OCI-LY1 (cell line): ENCODE measurements around the gene USP25.

Experiments
- H2AFZ ChIP-seq: fragments of 200-600 bp; sonication (generic), shearing (Covaris generic); 2 replicates; pipeline ENCODE4 v1.6.0; 2014; ENCODE audit warnings: antibody characterized with exemption, mild to moderate bottlenecking, low read length
- H3F3A ChIP-seq: fragments of 200-600 bp; sonication (generic), shearing (Covaris generic); 2 replicates; pipeline ENCODE4 v1.6.0; 2014; ENCODE audit warnings: mild to moderate bottlenecking, antibody characterized with exemption, low read length, moderate library complexity; ENCODE audit not compliant: insufficient read depth
- H3K27ac ChIP-seq: fragments of 200-600 bp; sonication (generic); 2 replicates; pipeline ENCODE4 v1.5.1; 2014; ENCODE audit warnings: low read length, mixed run types, mild to moderate bottlenecking, low read depth; ENCODE audit not compliant: poor library complexity, severe bottlenecking
- H3K27me3 ChIP-seq: fragments of 200-600 bp; sonication (generic); 2 replicates; pipeline ENCODE4 v1.6.0; 2014; ENCODE audit warnings: antibody characterized with exemption, mild to moderate bottlenecking, low read length, moderate library complexity; ENCODE audit not compliant: insufficient read depth
- H3K36me3 ChIP-seq: fragments of 200-600 bp; sonication (generic); 2 replicates; pipeline ENCODE4 v1.6.1; 2014; ENCODE audit warnings: mild to moderate bottlenecking, antibody characterized with exemption, low read length, moderate library complexity, mixed read lengths; ENCODE audit not compliant: insufficient read depth
- H3K4me1 ChIP-seq: fragments of 200-600 bp; sonication (generic); 2 replicates; pipeline ENCODE4 v1.5.1; 2014; ENCODE audit warnings: mild to moderate bottlenecking, low read length, moderate library complexity; ENCODE audit not compliant: insufficient read depth, severe bottlenecking
- H3K4me2 ChIP-seq: fragments of 200-600 bp; sonication (generic), shearing (Covaris generic); 2 replicates; pipeline ENCODE4 v1.6.1; 2014; ENCODE audit warnings: low read length
- H3K4me3 ChIP-seq: fragments of 200-600 bp; sonication (generic); 2 replicates; pipeline ENCODE4 v1.5.1; 2014; ENCODE audit warnings: low read length, low read depth, mild to moderate bottlenecking, mixed read lengths; ENCODE audit not compliant: poor library complexity, severe bottlenecking
- H3K79me2 ChIP-seq: fragments of 200-600 bp; shearing (Covaris generic); 2 replicates; pipeline ENCODE4 v1.6.1; 2016; ENCODE audit warnings: mixed run types, low read length, mixed read lengths; ENCODE audit not compliant: insufficient read depth
- H3K9ac ChIP-seq: fragments of 200-600 bp; sonication (generic), shearing (Covaris generic); 2 replicates; pipeline ENCODE4 v1.6.1; 2014; ENCODE audit warnings: mild to moderate bottlenecking, low read length, mixed read lengths
- H3K9me2 ChIP-seq: fragments of 200-600 bp; sonication (generic), shearing (Covaris generic); 2 replicates; pipeline ENCODE4 v1.6.1; 2014; ENCODE audit warnings: low read depth, mild to moderate bottlenecking, low read length, mixed read lengths
- H3K9me3 ChIP-seq: fragments of 200-600 bp; shearing (Covaris generic); 2 replicates; pipeline ENCODE4 v1.6.1; 2014; ENCODE audit warnings: low read length, mixed read lengths
- H4K20me1 ChIP-seq: fragments of 200-600 bp; sonication (generic), shearing (Covaris generic); 2 replicates; pipeline ENCODE4 v1.6.0; 2016; ENCODE audit warnings: mild to moderate bottlenecking, low read length; ENCODE audit not compliant: insufficient read depth
- CTCF ChIP-seq: fragments of 200-600 bp; sonication (generic), shearing (Covaris generic); IDR thresholded peaks from 2 replicates; pipeline ENCODE4 v1.5.1; 2017; ENCODE audit warnings: mild to moderate bottlenecking, antibody characterized with exemption, low read length, moderate library complexity, mixed read lengths
- EZH2 ChIP-seq: fragments of 200-600 bp; sonication (generic), shearing (Covaris generic); IDR thresholded peaks from 2 replicates; pipeline ENCODE4 v1.8.0; 2017; ENCODE audit warnings: borderline replicate concordance, mixed run types, mild to moderate bottlenecking, antibody characterized with exemption, low read length, moderate library complexity, mixed read lengths

The USP25 gene

GRCh38 chr21:15804247-15805005, 74.6 kb downstream of the USP25 start:
- H2AFZ ChIP-seq, result no peak overlapping the region
- no peak overlapping the region for H3K9ac ChIP-seq
- H3K4me3 ChIP-seq, result no peak overlapping the region
- H3K27ac ChIP-seq, result no peak overlapping the region
- TF ChIP-seq CTCF (no peak), EZH2 (no peak)
- no peaks in the 10 kb centered on the region for H3K9me3 ChIP-seq
- no peaks in the 10 kb centered on the region for H3K79me2 ChIP-seq
- no peaks in the 10 kb centered on the region for H3K27me3 ChIP-seq
- H4K20me1 ChIP-seq, result no peaks in the 10 kb centered on the region; the same call in 1 of the 2 replicates
- H3K36me3 ChIP-seq, result peaks cover 18% of the 10 kb centered on the region
- no peak overlapping the region for H3K4me2 ChIP-seq
- H3K4me1 ChIP-seq, result no peaks in the 10 kb centered on the region
- no peaks in the 10 kb centered on the region for H3F3A ChIP-seq
- no peaks in the 10 kb centered on the region for H3K9me2 ChIP-seq

- Histone ChIP-seq H3K9me3 (no peaks in the 10 kb centered on the region), H3K27ac (no peak overlapping the region), H4K20me1 (no peaks in the 10 kb centered on the region), H3K4me3 (no peak overlapping the region), H3K9ac (no peak overlapping the region), H3K9me2 (no peaks in the 10 kb centered on the region), H3K36me3 (peaks cover 40% of the 10 kb centered on the region), H2AFZ (no peak overlapping the region), H3K4me1 (no peaks in the 10 kb centered on the region), H3K27me3 (no peaks in the 10 kb centered on the region), H3K4me2 (no peak overlapping the region), H3K79me2 (no peaks in the 10 kb centered on the region), H3F3A (no peaks in the 10 kb centered on the region)
- no peak for TF ChIP-seq EZH2
- no peak for TF ChIP-seq CTCF
Measured at GRCh38 chr21:15809065-15809464, 79.3 kb downstream of the USP25 start.

- H3K27ac ChIP-seq, result no peak overlapping the region
- H3K27me3 ChIP-seq, result no peaks in the 10 kb centered on the region
- H3K4me3 ChIP-seq, result no peak overlapping the region
- H2AFZ ChIP-seq, result no peak overlapping the region
- H3K4me1 ChIP-seq, result no peaks in the 10 kb centered on the region
- H3K36me3 ChIP-seq, result peaks cover 44% of the 10 kb centered on the region
- no peak overlapping the region for H3K4me2 ChIP-seq
- H3K9ac ChIP-seq, result no peak overlapping the region
- H3K79me2 ChIP-seq, result no peaks in the 10 kb centered on the region
- H3K9me3 ChIP-seq, result 0 out of 2 replicates have a peak, but pooled peaks cover 1% of the 10 kb centered on the region
- H3F3A ChIP-seq, result no peaks in the 10 kb centered on the region
- H4K20me1 ChIP-seq, result no peaks in the 10 kb centered on the region
- no peak for TF ChIP-seq EZH2
- no peak for TF ChIP-seq CTCF
- H3K9me2 ChIP-seq, result no peaks in the 10 kb centered on the region
Measured at GRCh38 chr21:15809818-15810217, 80.0 kb downstream of the USP25 start.
